K562 (cell line): ENCODE results near the gene SMIM13. TPM values are rescaled to one million over a fixed set of nuclear protein-coding genes. Genes with fewer than 3 reads are reported as not detected.

Experiments
- ATAC-seq: fragments of 200-7000 bp; cut with Tn5 transposase; 3 replicates; pipeline ENCODE4 v1.9.1; 2020; ENCODE audit warnings: moderate library complexity
- BruUV-seq: library from RNA; stranded (reverse); fragments of 400-500 nt; replicated peaks from 2 replicates; lab custom pipeline; 2021; lab: Mats Ljungman, UMichigan
- CTCF ChIA-PET: fragments of 300-600 bp; formaldehyde crosslinking; extraction: SDS; loops from one replicate; lab custom pipeline; 2021; ENCODE audit warnings: low intra/inter-chr PET ratio; lab: Yijun Ruan, JAX
- POLR2A ChIA-PET: fragments of 300-600, 350-650 bp; sonication (Branson Sonifier 250); formaldehyde crosslinking; extraction: SDS; loops from one replicate; lab custom pipeline; 2021; ENCODE audit warnings: antibody characterized with exemption, inconsistent platforms; lab: Yijun Ruan, JAX
- DNase-seq, 4 experiments: peaks; one replicate each; pipeline versions ENCODE4 v3.0.0 to v3.0.0-alpha.2; 2011 to 2018; ENCODE audit warnings: low spot score in 3 of 4, mixed read lengths in 3 of 4; ENCODE audit errors: extremely low read depth in 1 of 4
- FAIRE-seq: peaks from 2 replicates; lab custom pipeline; 2011; peaks lifted over from hg19 to GRCh38; lab: Jason Lieb, UNC
- H2AFZ ChIP-seq: 2 replicates; pipeline ENCODE4 v1.6.0; 2011; ENCODE audit warnings: low read depth, low read length, control low read depth, inconsistent platforms
- H3K27ac ChIP-seq: fragments of 200-600 bp; 3 replicates; pipeline ENCODE4 v1.8.0; 2011; ENCODE audit warnings: low read depth, mild to moderate bottlenecking, control low read depth, inconsistent platforms, low read length, moderate library complexity, mixed read lengths; ENCODE audit errors: extremely low read depth
- H3K27me3 ChIP-seq, 2 experiments: fragments of 300-600 bp in 1 of 2; 2 replicates in 1 of 2; 3 replicates in 1 of 2; pipeline versions ENCODE4 v1.6.0 to v1.8.0; 2011; ENCODE audit warnings: inconsistent platforms in 2 of 2, low read length in 2 of 2, mild to moderate bottlenecking in 1 of 2, mixed read lengths in 1 of 2, moderate library complexity in 1 of 2; ENCODE audit not compliant: control insufficient read depth in 2 of 2, insufficient read depth in 2 of 2
- H3K36me3 ChIP-seq: fragments of 300-600 bp; 3 replicates; pipeline ENCODE4 v1.8.0; 2011; ENCODE audit warnings: mild to moderate bottlenecking, low read length, inconsistent platforms; ENCODE audit not compliant: control insufficient read depth, insufficient read depth
- H3K4me1 ChIP-seq, 2 experiments: fragments of 200-600 bp in 1 of 2; replicated peaks in 1 of 2; 2 replicates in 1 of 2; 3 replicates in 1 of 2; pipeline versions ENCODE4 v1.5.1 to v1.8.0; 2011; ENCODE audit warnings: inconsistent platforms in 2 of 2, low read length in 2 of 2, mild to moderate bottlenecking in 1 of 2, mixed read lengths in 1 of 2, moderate library complexity in 1 of 2; ENCODE audit not compliant: control insufficient read depth in 2 of 2, insufficient read depth in 2 of 2
- H3K4me2 ChIP-seq: 2 replicates; pipeline ENCODE4 v1.6.1; 2011; ENCODE audit warnings: low read length, control low read depth, inconsistent platforms, mixed read lengths; ENCODE audit not compliant: insufficient read depth
- H3K4me3 ChIP-seq: fragments of 200-600 bp; sonication (generic), shearing (Covaris generic); 2 replicates; pipeline ENCODE4 v1.5.1; 2016; ENCODE audit warnings: control low read depth, inconsistent platforms
- H3K79me2 ChIP-seq: fragments of 200-600 bp; 3 replicates; pipeline ENCODE4 v1.8.0; 2011; ENCODE audit warnings: low read length, inconsistent platforms; ENCODE audit not compliant: control insufficient read depth, insufficient read depth
- H3K9ac ChIP-seq, 2 experiments: 2 replicates each; pipeline versions ENCODE4 v1.6.0 to v1.6.1; 2011; ENCODE audit warnings: low read depth in 2 of 2, low read length in 2 of 2, control low read depth in 1 of 2, inconsistent platforms in 1 of 2, mild to moderate bottlenecking in 1 of 2, mixed read lengths in 1 of 2; ENCODE audit not compliant: insufficient read depth in 1 of 2
- H3K9me1 ChIP-seq: one replicate; pipeline ENCODE4 v1.6.0; 2011; ENCODE audit warnings: inconsistent platforms, mild to moderate bottlenecking, low read length, moderate library complexity; ENCODE audit not compliant: control insufficient read depth, insufficient read depth
- H3K9me3 ChIP-seq: replicated peaks from 2 replicates; pipeline ENCODE4 v1.5.1; 2011; ENCODE audit warnings: low read depth, low read length, inconsistent platforms; ENCODE audit not compliant: control insufficient read depth, insufficient read depth
- H4K20me1 ChIP-seq: replicated peaks from 2 replicates; pipeline ENCODE4 v1.6.1; 2011; ENCODE audit warnings: low read length, inconsistent platforms, mixed read lengths; ENCODE audit not compliant: control insufficient read depth, insufficient read depth
- CBX5 ChIP-seq: IDR thresholded peaks from 2 replicates; pipeline ENCODE4 v1.6.1; 2014; ENCODE audit warnings: low read depth, borderline replicate concordance
- CHD1 ChIP-seq: fragments of 200-600 bp; sonication (generic); IDR thresholded peaks from one replicate; pipeline ENCODE4 v1.6.1; 2012; ENCODE audit warnings: mild to moderate bottlenecking, moderate library complexity, low read length, inconsistent platforms
- DLX4 ChIP-seq: fragments of 250-450 bp; sonication (Bioruptor Pico); IDR thresholded peaks from 2 replicates; pipeline ENCODE4 v1.6.1; 2021; ENCODE audit warnings: mild to moderate bottlenecking
- FOS ChIP-seq: IDR thresholded peaks from 3 replicates; pipeline ENCODE4 v1.6.1; 2011; ENCODE audit not compliant: insufficient read length; ENCODE audit errors: extremely low read depth
- FOXP4 ChIP-seq: sonication (generic); formaldehyde crosslinking; IDR thresholded peaks from 2 replicates; pipeline ENCODE4 v1.8.0; 2022; ENCODE audit warnings: mild to moderate bottlenecking, missing genetic modification reagents, borderline replicate concordance
- GTF2F1 ChIP-seq: IDR thresholded peaks from 2 replicates; pipeline ENCODE4 v1.6.1; 2011; ENCODE audit warnings: low read depth, low read length, improper control_type of control experiment
- HNRNPLL ChIP-seq: fragments of 200-400 bp; formaldehyde crosslinking; IDR thresholded peaks from 2 replicates; pipeline ENCODE4 v1.6.1; 2017; ENCODE audit warnings: low read length, low read depth, mild to moderate bottlenecking; ENCODE audit not compliant: poor library complexity, severe bottlenecking
- MCM5 ChIP-seq: fragments of 450-650 bp; IDR thresholded peaks from 2 replicates; pipeline ENCODE4 v1.6.1; 2016; ENCODE audit warnings: low read depth
- PCBP2 ChIP-seq: fragments of 200-400 bp; formaldehyde crosslinking; IDR thresholded peaks from 2 replicates; pipeline ENCODE4 v1.6.1; 2018; ENCODE audit warnings: low read length, low read depth, mild to moderate bottlenecking, moderate library complexity; ENCODE audit not compliant: poor library complexity, severe bottlenecking
- TGIF2 ChIP-seq: sonication (generic); formaldehyde crosslinking; IDR thresholded peaks from 2 replicates; pipeline ENCODE4 v1.8.1; 2022; ENCODE audit warnings: mild to moderate bottlenecking, missing genetic modification reagents, moderate library complexity
- ZBTB9 ChIP-seq: fragments of 450-650 bp; formaldehyde crosslinking; IDR thresholded peaks from 2 replicates; pipeline ENCODE4 v1.4.0; 2020; ENCODE audit warnings: mild to moderate bottlenecking, moderate library complexity
- ZFPM2 ChIP-seq: fragments of 250-450 bp; sonication (Bioruptor Pico); IDR thresholded peaks from 2 replicates; pipeline ENCODE4 v1.5.1; 2022; ENCODE audit warnings: mild to moderate bottlenecking
- ZNF224 ChIP-seq: sonication (generic); formaldehyde crosslinking; IDR thresholded peaks from 2 replicates; pipeline ENCODE4 v1.8.0; 2022; ENCODE audit warnings: mild to moderate bottlenecking, missing genetic modification reagents
- ZNF280A ChIP-seq: fragments of 450-650 bp; IDR thresholded peaks from 2 replicates; pipeline ENCODE4 v1.6.1; 2018; ENCODE audit warnings: mild to moderate bottlenecking, low read depth; ENCODE audit not compliant: partially characterized antibody
- ZNF444 ChIP-seq: fragments of 250-450 bp; sonication (Bioruptor Pico); IDR thresholded peaks from 2 replicates; pipeline ENCODE4 v1.4.0; 2020; ENCODE audit warnings: mild to moderate bottlenecking, moderate library complexity
- WGBS: fragments of 100-300 bp; shearing (Covaris generic); methylation state at CpG from one replicate; pipeline ENCODE4 v1.1.6; 2016; ENCODE audit warnings: low coverage, mixed read lengths; ENCODE audit not compliant: insufficient coverage; ENCODE audit errors: missing lambda C conversion rate; 5-methylcytosine and 5-hydroxymethylcytosine counted together
- in situ Hi-C: fragments of 300-500 bp; cut with MboI; formaldehyde crosslinking; loops from 4 replicates; pipeline ENCODE4 v1.15.0; 2018; ENCODE audit warnings: inconsistent platforms, mixed read lengths
- intact Hi-C: fragments of 100-400 bp; cut with micrococcal nuclease; formaldehyde crosslinking; loops from 2 replicates; pipeline ENCODE4 v1.14.2; 2022
- polyA plus RNA-seq, 8 experiments: library from polyadenylated mRNA; depleted of rRNA in 4 of 8; stranded (reverse) in 5 of 8; unstranded in 3 of 8; fragments of >200 nt; fragmentation: Nextera tagmentation in 2 of 8; fragmentation: Illumina TruSeq in 1 of 8; extraction: Ambion mirVana in 2 of 8; extraction: Trizol in 1 of 8; gene quantifications; 2 replicates each; pipeline versions ENCODE4 v1.2.1 to v1.2.3, GENCODE V29; 2011 to 2014; ENCODE audit warnings: inconsistent platforms in 1 of 8, missing spikeins in 1 of 8
- total RNA-seq, 7 experiments: library from RNA; depleted of rRNA in 6 of 7; stranded (reverse); fragments of >200 nt in 6 of 7; fragmentation: Illumina TruSeq in 2 of 7; extraction: Trizol in 2 of 7; gene quantifications; 2 replicates each; pipeline versions ENCODE4 v1.2.1 to v1.2.3, GENCODE V29; 2011 to 2021; ENCODE audit warnings: low replicate concordance in 1 of 7

The SMIM13 gene
- total and polyA plus RNA-seq, 9 of the 15 experiments (the other 6 are each of a cell fraction or from before 2014, with no cell fraction given), result 5.5 to 24.8 (median 11.7) TPM

GRCh38 chr6:11056871-11057270 is 36.8 kb upstream of the SMIM13 start:
- BruUV-seq, result no TSS peak
- DNase-seq (no peak), FAIRE-seq (no peak), ATAC-seq (no peak)
- Histone ChIP-seq H3K9me3 (no peaks in the 10 kb centered on the region), H3K27me3 (peaks cover 2 to 5% of the 10 kb centered on the region in 2 experiments), H3K9ac (no peak overlapping the region), H3K79me2 (no peaks in the 10 kb centered on the region), H4K20me1 (no peaks in the 10 kb centered on the region), H3K4me3 (no peak overlapping the region), H3K9me1 (no peaks in the 10 kb centered on the region), H2AFZ (no peak overlapping the region), H3K27ac (no peak overlapping the region), H3K4me2 (no peak overlapping the region), H3K36me3 (no peaks in the 10 kb centered on the region), H3K4me1 (no peaks in the 10 kb centered on the region)
- WGBS, result 13% methylated on average over 1 of the region's 1 CpG
- in situ Hi-C loops (no loop called here), intact Hi-C loops (no loop called here)
- ChIA-PET CTCF (no interaction called here), POLR2A (interaction anchor here (1.0 to 1.6 kb wide), 3 partner anchors 8 to 17 kb away, joined by 3 to 4 read pairs (median 3); no protein-coding TSS in a partner anchor)
- no peak for TF ChIP-seq ZNF444 (CRISPR knock-in tag)
- TF ChIP-seq ZBTB9, result no peak
- no peak for TF ChIP-seq CBX5
- TF ChIP-seq TGIF2 (CRISPR knock-in tag), result no peak
- TF ChIP-seq ZNF224, result no peak
- TF ChIP-seq MCM5, result no peak
- TF ChIP-seq CHD1, result no peak
- TF ChIP-seq ZNF280A, result no peak
- no peak for TF ChIP-seq PCBP2
- no peak for TF ChIP-seq FOXP4 (CRISPR knock-in tag)
- TF ChIP-seq HNRNPLL, result no peak
- TF ChIP-seq DLX4 (CRISPR knock-in tag), result no peak
- TF ChIP-seq GTF2F1, result no peak
- no peak for TF ChIP-seq FOS
- no peak for TF ChIP-seq ZFPM2 (CRISPR knock-in tag)
